Smooth muscle cell of bladder (primary cell): ENCODE measurements around the gene FEM1C. TPM values are rescaled to one million over a fixed set of nuclear protein-coding genes. Genes with fewer than 3 reads are reported as not detected.

ENCODE experiments used
- total RNA-seq: library from RNA; depleted of rRNA; stranded (reverse); fragments of >200 nt; gene quantifications from 2 replicates; pipeline ENCODE4 v1.2.3, GENCODE V29; 2014

Gene FEM1C, protein sequence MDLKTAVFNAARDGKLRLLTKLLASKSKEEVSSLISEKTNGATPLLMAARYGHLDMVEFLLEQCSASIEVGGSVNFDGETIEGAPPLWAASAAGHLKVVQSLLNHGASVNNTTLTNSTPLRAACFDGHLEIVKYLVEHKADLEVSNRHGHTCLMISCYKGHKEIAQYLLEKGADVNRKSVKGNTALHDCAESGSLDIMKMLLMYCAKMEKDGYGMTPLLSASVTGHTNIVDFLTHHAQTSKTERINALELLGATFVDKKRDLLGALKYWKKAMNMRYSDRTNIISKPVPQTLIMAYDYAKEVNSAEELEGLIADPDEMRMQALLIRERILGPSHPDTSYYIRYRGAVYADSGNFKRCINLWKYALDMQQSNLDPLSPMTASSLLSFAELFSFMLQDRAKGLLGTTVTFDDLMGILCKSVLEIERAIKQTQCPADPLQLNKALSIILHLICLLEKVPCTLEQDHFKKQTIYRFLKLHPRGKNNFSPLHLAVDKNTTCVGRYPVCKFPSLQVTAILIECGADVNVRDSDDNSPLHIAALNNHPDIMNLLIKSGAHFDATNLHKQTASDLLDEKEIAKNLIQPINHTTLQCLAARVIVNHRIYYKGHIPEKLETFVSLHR
- 11.2 and 15.8 TPM in 2 replicates for total RNA-seq

GRCh38 chr5:115544436-115545350, at the start of gene FEM1C:
Gene FEM1C (minus strand): TSS chr5:115544775. CDS start chr5:115543493, 1,282 bp downstream.

Other genes starting within 250 kb of the FEM1C start
- gene CCDC112, start 248.1 kb downstream of the FEM1C start, total RNA-seq: 3.1 and 4.1 TPM in 2 replicates
- gene TICAM2, start 57.7 kb upstream of the FEM1C start, total RNA-seq: 2.8 and 3.3 TPM in 2 replicates
- gene TMED7, start 81.3 kb upstream of the FEM1C start, total RNA-seq: 132 and 142 TPM in 2 replicates